ENCODE data around the gene CYP2B6. TPM values are rescaled to one million over a fixed set of nuclear protein-coding genes. Genes with fewer than 3 reads are reported as not detected.

The CYP2B6 gene
- polyA plus RNA-seq (2011; rRNA removed) (0.04 TPM in 1 of 2 replicates, not detected in the other), polyA plus RNA-seq (2017; fragmentation: RNase III; extraction: RNeasy Plus Mini Kit Qiagen cat#74134 plus additional on column Dnase treatment) (not detected in 3 replicates), polyA minus RNA-seq (2011; rRNA and poly(A)+ RNA removed) (0.19 and 0.21 TPM in 2 replicates)
- polyA plus RNA-seq (2012; cell fraction: cytosol; rRNA removed), result not detected in 2 replicates
- not detected in 2 replicates for polyA plus RNA-seq (2012; cell fraction: nucleus; rRNA removed)

DNA sequence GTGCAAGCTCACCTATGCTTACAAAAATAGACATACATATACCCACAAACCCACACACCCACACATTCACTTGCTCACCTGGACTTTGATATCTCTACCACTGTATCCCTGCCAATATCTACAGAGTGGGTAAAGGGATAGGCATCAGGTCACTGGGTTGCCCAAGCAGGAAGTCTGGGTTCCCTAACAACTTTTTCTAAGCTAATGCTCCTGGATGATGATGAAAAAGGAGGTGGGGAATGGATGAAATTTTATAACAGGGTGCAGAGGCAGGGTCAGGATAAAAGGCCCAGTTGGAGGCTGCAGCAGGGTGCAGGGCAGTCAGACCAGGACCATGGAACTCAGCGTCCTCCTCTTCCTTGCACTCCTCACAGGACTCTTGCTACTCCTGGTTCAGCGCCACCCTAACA lies at the start of gene CYP2B6:
TSS of gene CYP2B6 (plus strand) at position 311 of the 410 bp plus-strand sequence. CDS start at position 335, 24 bp downstream.
- Histone ChIP-seq H3K9me3 (no peaks in the 10 kb centered on the region), H3K4me2 (no peak within 1 kb of the TSS), H3K4me1 (peaks cover 5% of the 10 kb centered on the region; the same call in 1 of the 3 replicates), H3K27ac (no peak within 1 kb of the TSS), H3K4me3 (no peak within 1 kb of the TSS)
- peak; percentile 32 for FAIRE-seq
- no peak for DNase-seq (ENCODE audit: low read depth in 1 of 2, low spot score in 1 of 2)
- WGBS (ENCODE audit: missing lambda C conversion rate), result 59% methylated on average over 2 of the region's 2 CpGs
- TF ChIP-seq MYC (IDR thresholded peaks at IDR 0.05; ENCODE audit: borderline replicate concordance, low read length) (no peak), E2F6 (IDR thresholded peaks at IDR 0.05; ENCODE audit: borderline replicate concordance, low read depth) (no peak), FOXS1 (CRISPR knock-in tag; IDR thresholded peaks at IDR 0.05) (no peak), TP53 (CRISPR knock-in tag; IDR thresholded peaks at IDR 0.05) (no peak), SMC3 (IDR thresholded peaks at IDR 0.05) (no peak), ZFP36 (IDR thresholded peaks at IDR 0.05; ENCODE audit: borderline replicate concordance, partially characterized antibody) (no peak), NFE2L2 (conservative IDR thresholded peaks at IDR 0.05; ENCODE audit: low read length) (no peak), MAFK (IDR thresholded peaks at IDR 0.05; ENCODE audit: partially characterized antibody) (no peak), RCOR1 (IDR thresholded peaks at IDR 0.05; ENCODE audit: low read depth, low read length) (no peak), NR3C1 (IDR thresholded peaks at IDR 0.05) (no peak)
- TF ChIP-seq, protein P1, sequence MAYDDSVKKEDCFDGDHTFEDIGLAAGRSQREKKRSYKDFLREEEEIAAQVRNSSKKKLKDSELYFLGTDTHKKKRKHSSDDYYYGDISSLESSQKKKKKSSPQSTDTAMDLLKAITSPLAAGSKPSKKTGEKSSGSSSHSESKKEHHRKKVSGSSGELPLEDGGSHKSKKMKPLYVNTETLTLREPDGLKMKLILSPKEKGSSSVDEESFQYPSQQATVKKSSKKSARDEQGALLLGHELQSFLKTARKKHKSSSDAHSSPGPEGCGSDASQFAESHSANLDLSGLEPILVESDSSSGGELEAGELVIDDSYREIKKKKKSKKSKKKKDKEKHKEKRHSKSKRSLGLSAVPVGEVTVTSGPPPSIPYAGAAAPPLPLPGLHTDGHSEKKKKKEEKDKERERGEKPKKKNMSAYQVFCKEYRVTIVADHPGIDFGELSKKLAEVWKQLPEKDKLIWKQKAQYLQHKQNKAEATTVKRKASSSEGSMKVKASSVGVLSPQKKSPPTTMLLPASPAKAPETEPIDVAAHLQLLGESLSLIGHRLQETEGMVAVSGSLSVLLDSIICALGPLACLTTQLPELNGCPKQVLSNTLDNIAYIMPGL (CRISPR knock-in tag; IDR thresholded peaks at IDR 0.05; ENCODE audit: borderline replicate concordance), result no peak
- TF ChIP-seq, protein P2, sequence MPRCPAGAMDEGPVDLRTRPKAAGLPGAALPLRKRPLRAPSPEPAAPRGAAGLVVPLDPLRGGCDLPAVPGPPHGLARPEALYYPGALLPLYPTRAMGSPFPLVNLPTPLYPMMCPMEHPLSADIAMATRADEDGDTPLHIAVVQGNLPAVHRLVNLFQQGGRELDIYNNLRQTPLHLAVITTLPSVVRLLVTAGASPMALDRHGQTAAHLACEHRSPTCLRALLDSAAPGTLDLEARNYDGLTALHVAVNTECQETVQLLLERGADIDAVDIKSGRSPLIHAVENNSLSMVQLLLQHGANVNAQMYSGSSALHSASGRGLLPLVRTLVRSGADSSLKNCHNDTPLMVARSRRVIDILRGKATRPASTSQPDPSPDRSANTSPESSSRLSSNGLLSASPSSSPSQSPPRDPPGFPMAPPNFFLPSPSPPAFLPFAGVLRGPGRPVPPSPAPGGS (IDR thresholded peaks at IDR 0.05), result no peak
- ChIA-PET CTCF (interaction anchor here (0.9 to 3.0 kb wide), 6 partner anchors 8 to 271 kb away, joined by 3 to 12 read pairs (median 6); no protein-coding TSS in a partner anchor), POLR2A (no interaction called here)
- ATAC-seq, result peak in 1 of 2 experiments; percentile 34; a peak in 4 of 6 replicates

DNA sequence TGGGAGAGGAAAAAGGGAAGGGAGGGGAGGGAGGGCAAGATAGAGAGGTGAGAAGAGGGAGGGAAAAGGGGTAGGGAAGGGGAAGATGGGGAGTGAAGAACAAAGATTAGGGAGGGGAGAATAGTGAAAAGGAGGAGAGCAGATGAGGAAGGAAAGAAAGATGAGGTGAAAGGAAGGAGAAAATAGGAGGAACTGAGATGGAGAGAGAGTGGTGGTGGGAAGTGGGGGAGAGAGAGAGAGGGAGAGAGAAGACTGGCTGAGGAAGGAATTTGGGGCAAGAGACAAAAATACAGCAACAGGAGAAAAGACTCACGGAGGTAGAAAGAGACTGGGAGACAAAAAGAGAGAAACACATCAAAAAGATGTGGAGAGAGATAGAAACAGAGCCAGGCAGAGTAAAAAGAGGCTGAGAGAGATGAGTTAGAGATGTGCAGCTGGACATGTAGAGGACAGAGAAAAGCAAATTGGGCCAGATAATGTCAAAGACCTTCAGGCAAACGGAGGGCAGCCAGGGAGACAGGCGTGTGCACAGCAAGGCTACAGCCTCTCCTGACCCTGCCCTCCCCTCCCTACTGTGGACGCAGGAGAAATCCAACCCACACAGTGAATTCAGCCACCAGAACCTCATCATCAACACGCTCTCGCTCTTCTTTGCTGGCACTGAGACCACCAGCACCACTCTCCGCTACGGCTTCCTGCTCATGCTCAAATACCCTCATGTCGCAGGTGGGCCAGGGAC lies 49.4 kb upstream of the CYP2B6 start:
- no peak overlapping the region for H3K4me3 ChIP-seq
- no peak for DNase-seq (ENCODE audit: low read depth in 1 of 2, low spot score in 1 of 2)
- no peak overlapping the region for H3K27ac ChIP-seq
- H3K4me2 ChIP-seq, result no peak overlapping the region
- H3K4me1 ChIP-seq, result peaks cover 10% of the 10 kb centered on the region; the same call in 2 of the 3 replicates
- POLR2A ChIA-PET, result no interaction called here
- peaks cover 15% of the 10 kb centered on the region; the same call in 1 of the 3 replicates for H3K9me3 ChIP-seq
- WGBS (ENCODE audit: missing lambda C conversion rate), result 79% methylated on average over 9 of the region's 9 CpGs
- no peak for FAIRE-seq
- CTCF ChIA-PET, result interaction anchor here (0.6 to 1.2 kb wide), 3 partner anchors 33 to 731 kb away, joined by 3 read pairs; no protein-coding TSS in a partner anchor
- peak; percentile 28 to 46; a peak in 5 of 6 replicates for ATAC-seq
- TF ChIP-seq SREBF2 (IDR thresholded peaks at IDR 0.05) (no peak), RFX5 (IDR thresholded peaks at IDR 0.05) (no peak), POLR2A (IDR thresholded peaks at IDR 0.05; ENCODE audit: low read length) (no peak), JUNB (IDR thresholded peaks at IDR 0.05) (no peak), FOSB (CRISPR knock-in tag; IDR thresholded peaks at IDR 0.05) (no peak), HDAC2 (IDR thresholded peaks at IDR 0.05) (no peak), HES2 (IDR thresholded peaks at IDR 0.05) (no peak), MYC (IDR thresholded peaks at IDR 0.05; ENCODE audit: borderline replicate concordance, low read length) (no peak), BHLHE40 (IDR thresholded peaks at IDR 0.05; ENCODE audit: low read depth, low read length) (no peak), SMC3 (IDR thresholded peaks at IDR 0.05) (no peak), ESRRA (IDR thresholded peaks at IDR 0.05; ENCODE audit: borderline replicate concordance, low read length) (no peak), RNF2 (IDR thresholded peaks at IDR 0.05; ENCODE audit: borderline replicate concordance, low read depth) (no peak), ELK1 (IDR thresholded peaks at IDR 0.05; ENCODE audit: low read depth, low read length) (no peak)
- TF ChIP-seq, protein P3, sequence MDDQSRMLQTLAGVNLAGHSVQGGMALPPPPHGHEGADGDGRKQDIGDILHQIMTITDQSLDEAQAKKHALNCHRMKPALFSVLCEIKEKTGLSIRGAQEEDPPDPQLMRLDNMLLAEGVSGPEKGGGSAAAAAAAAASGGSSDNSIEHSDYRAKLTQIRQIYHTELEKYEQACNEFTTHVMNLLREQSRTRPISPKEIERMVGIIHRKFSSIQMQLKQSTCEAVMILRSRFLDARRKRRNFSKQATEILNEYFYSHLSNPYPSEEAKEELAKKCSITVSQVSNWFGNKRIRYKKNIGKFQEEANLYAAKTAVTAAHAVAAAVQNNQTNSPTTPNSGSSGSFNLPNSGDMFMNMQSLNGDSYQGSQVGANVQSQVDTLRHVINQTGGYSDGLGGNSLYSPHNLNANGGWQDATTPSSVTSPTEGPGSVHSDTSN (IDR thresholded peaks at IDR 0.05), result no peak
- TF ChIP-seq, protein P1 (CRISPR knock-in tag; IDR thresholded peaks at IDR 0.05; ENCODE audit: borderline replicate concordance), result no peak
- TF ChIP-seq, protein P4, sequence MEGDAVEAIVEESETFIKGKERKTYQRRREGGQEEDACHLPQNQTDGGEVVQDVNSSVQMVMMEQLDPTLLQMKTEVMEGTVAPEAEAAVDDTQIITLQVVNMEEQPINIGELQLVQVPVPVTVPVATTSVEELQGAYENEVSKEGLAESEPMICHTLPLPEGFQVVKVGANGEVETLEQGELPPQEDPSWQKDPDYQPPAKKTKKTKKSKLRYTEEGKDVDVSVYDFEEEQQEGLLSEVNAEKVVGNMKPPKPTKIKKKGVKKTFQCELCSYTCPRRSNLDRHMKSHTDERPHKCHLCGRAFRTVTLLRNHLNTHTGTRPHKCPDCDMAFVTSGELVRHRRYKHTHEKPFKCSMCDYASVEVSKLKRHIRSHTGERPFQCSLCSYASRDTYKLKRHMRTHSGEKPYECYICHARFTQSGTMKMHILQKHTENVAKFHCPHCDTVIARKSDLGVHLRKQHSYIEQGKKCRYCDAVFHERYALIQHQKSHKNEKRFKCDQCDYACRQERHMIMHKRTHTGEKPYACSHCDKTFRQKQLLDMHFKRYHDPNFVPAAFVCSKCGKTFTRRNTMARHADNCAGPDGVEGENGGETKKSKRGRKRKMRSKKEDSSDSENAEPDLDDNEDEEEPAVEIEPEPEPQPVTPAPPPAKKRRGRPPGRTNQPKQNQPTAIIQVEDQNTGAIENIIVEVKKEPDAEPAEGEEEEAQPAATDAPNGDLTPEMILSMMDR (IDR thresholded peaks at IDR 0.05), result no peak

Data from A549 (cell line).